Fibroblast of mammary gland (primary cell): ENCODE results near the gene NAPG.
"Not testable (repeated sequence)": the region's sequence is repeated elsewhere in the genome, so short reads cannot be mapped to it uniquely, and the experiment has no call there.

Experiments used
- DNase-seq: peaks from one replicate; pipeline ENCODE4 v3.0.0-alpha.2; 2010; ENCODE audit warnings: low read depth
- H3K4me3 ChIP-seq: 2 replicates; pipeline ENCODE4 v1.5.1; 2011; ENCODE audit warnings: low read depth, mild to moderate bottlenecking, low read length, moderate library complexity; ENCODE audit not compliant: control insufficient read depth
- CTCF ChIP-seq: conservative IDR thresholded peaks from 2 replicates; pipeline ENCODE4 v1.5.1; 2011; ENCODE audit warnings: low read depth, low read length, inconsistent platforms; ENCODE audit not compliant: control insufficient read depth, insufficient read depth

NAPG gene

GRCh38 chr18:10495936-10496335, 29.9 kb upstream of the NAPG start:
- peak; percentile 42 for DNase-seq
- H3K4me3 ChIP-seq: no peak overlapping the region
- TF ChIP-seq CTCF: no peak

- peak; percentile 22 for DNase-seq
- no peak for TF ChIP-seq CTCF
- H3K4me3 ChIP-seq: no peak overlapping the region
Observed at GRCh38 chr18:10497206-10497749, 28.5 kb upstream of the NAPG start.

GRCh38 chr18:10499230-10499629, 26.6 kb upstream of the NAPG start:
- peak; percentile 23 for DNase-seq
- no peak overlapping the region for H3K4me3 ChIP-seq
- no peak for TF ChIP-seq CTCF

- DNase-seq: no peak
- no peak for TF ChIP-seq CTCF
- no peak overlapping the region for H3K4me3 ChIP-seq
Observed at GRCh38 chr18:10500038-10500437, 25.8 kb upstream of the NAPG start.

- H3K4me3 ChIP-seq: no peak overlapping the region
- no peak for DNase-seq
- TF ChIP-seq CTCF: no peak
Observed at GRCh38 chr18:10504723-10505122, 21.1 kb upstream of the NAPG start.

- not testable (repeated sequence) for H3K4me3 ChIP-seq, DNase-seq
Observed at GRCh38 chr18:10505892-10506291, 19.9 kb upstream of the NAPG start.

- TF ChIP-seq CTCF: no peak
- H3K4me3 ChIP-seq: no peak overlapping the region
- DNase-seq: no peak
Observed at GRCh38 chr18:10508591-10508990, 17.2 kb upstream of the NAPG start.
